Calu3 (cell line): ENCODE measurements around the gene CYP2B6. TPM values are rescaled to one million over a fixed set of nuclear protein-coding genes. Genes with fewer than 3 reads are reported as not detected.
A peak's percentile ranks its signal among the peaks of the same experiment; 100 is the strongest.
"Not testable (repeated sequence)": the region's sequence is repeated elsewhere in the genome, so short reads cannot be mapped to it uniquely, and the experiment has no call there.

ENCODE experiments used
- BruUV-seq: library from RNA; stranded (reverse); fragments of 400-500 nt; replicated peaks from 2 replicates; lab custom pipeline; 2021; lab: Mats Ljungman, UMichigan
- CTCF ChIA-PET: fragments of 300-600 bp; sonication (Branson Sonifier 250); formaldehyde crosslinking; loops from one replicate; lab custom pipeline; 2022; ENCODE audit warnings: antibody characterized with exemption; lab: Charles Lee
- DNase-seq: peaks from one replicate; pipeline ENCODE4 v3.0.0; 2022
- H3K27ac Mint-ChIP-seq: one replicate; pipeline ENCODE4 v1.8.0; 2022; ENCODE audit warnings: mixed read lengths; ENCODE audit not compliant: unreplicated experiment
- H3K27me3 Mint-ChIP-seq: one replicate; pipeline ENCODE4 v1.8.0; 2022; ENCODE audit warnings: mixed read lengths; ENCODE audit not compliant: unreplicated experiment
- H3K36me3 Mint-ChIP-seq: one replicate; pipeline ENCODE4 v1.8.0; 2022; ENCODE audit warnings: mild to moderate bottlenecking, moderate library complexity, mixed read lengths; ENCODE audit not compliant: insufficient read depth, unreplicated experiment
- H3K4me1 Mint-ChIP-seq: one replicate; pipeline ENCODE4 v1.8.0; 2022; ENCODE audit warnings: mild to moderate bottlenecking, low read depth, mixed read lengths; ENCODE audit not compliant: unreplicated experiment
- H3K4me3 Mint-ChIP-seq: one replicate; pipeline ENCODE4 v1.8.0; 2022; ENCODE audit warnings: mild to moderate bottlenecking, low read depth, moderate library complexity, mixed read lengths; ENCODE audit not compliant: unreplicated experiment
- H3K9me3 Mint-ChIP-seq: one replicate; pipeline ENCODE4 v1.8.0; 2022; ENCODE audit warnings: low read depth, mixed read lengths; ENCODE audit not compliant: unreplicated experiment
- CTCF ChIP-seq: fragments of 200-600 bp; IDR thresholded peaks from one replicate; pipeline ENCODE4 v1.8.0; 2022; ENCODE audit warnings: antibody characterized with exemption; ENCODE audit not compliant: unreplicated experiment
- intact Hi-C: fragments of 100-400 bp; cut with micrococcal nuclease; formaldehyde crosslinking; loops from one replicate; pipeline ENCODE4 v1.10.0; 2022; ENCODE audit not compliant: unreplicated experiment
- total RNA-seq: library from RNA; stranded (reverse); gene quantifications from 2 replicates; pipeline ENCODE4 v1.2.3, GENCODE V29; 2022

Gene CYP2B6
- total RNA-seq, 1 experiment from 2014 or later = 4.2 TPM

DNA sequence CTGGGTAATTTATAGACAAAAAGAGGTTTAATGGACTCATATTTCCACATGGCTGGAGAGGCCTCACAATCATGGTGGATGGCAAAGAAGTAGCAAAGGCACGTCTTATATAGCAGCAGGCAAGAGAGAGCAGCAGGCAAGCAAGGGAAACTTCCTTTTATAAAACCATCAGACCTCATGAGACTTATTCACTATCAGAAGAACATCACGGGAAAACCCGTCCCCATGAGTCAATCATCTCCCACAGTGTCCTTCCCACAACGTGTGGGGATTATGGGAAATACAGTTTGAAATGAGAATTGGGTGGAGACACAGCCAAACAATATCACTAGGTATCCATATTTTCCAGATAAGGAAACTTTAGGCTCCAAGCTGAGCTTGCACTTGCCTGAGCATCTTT lies 9.5 kb upstream of the CYP2B6 start:
- CTCF ChIA-PET = no interaction called here
- Mint-ChIP-seq H3K36me3 (no peaks in the 10 kb centered on the region), H3K4me3 (no peak overlapping the region), H3K4me1 (peaks cover 34% of the 10 kb centered on the region), H3K9me3 (no peaks in the 10 kb centered on the region), H3K27me3 (no peaks in the 10 kb centered on the region), H3K27ac (no peak overlapping the region)
- no peak for TF ChIP-seq CTCF
- no peak for DNase-seq
- intact Hi-C loops = no loop called here
- BruUV-seq = no TSS peak

DNA sequence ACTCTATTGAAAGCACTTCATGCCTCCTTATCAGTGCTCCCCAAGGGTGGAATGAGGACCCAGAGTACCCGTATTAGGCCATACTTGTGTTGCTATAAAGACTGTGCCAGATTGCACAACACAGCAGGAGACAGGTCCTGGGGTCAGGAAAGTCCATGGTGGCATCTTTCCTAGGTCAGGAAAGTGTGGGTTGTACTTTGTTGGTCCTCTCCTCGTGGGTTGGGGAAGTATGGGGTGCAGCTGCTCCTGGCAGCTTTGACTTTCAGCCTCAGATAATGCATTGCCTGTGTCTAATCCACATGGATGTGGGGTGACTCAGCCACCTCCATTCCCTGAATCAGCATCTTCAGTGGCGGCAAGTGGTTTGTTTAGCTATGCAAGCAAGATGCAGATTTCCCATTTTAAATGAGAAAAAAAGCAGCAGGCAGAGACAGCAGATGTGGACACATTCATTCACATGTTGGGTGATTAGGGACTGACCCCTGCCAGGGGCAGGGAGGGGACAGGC lies 8.4 kb upstream of the CYP2B6 start:
- CTCF ChIA-PET = interaction anchor here (1.3 kb wide), 1 partner anchor 9 kb away, joined by 4 read pairs; the partner anchor contains the start of gene CYP2B6
- Mint-ChIP-seq H3K27me3 (no peaks in the 10 kb centered on the region), H3K36me3 (no peaks in the 10 kb centered on the region), H3K9me3 (no peaks in the 10 kb centered on the region), H3K4me3 (no peak overlapping the region), H3K4me1 (peaks cover 34% of the 10 kb centered on the region), H3K27ac (no peak overlapping the region)
- no peak for DNase-seq
- no TSS peak for BruUV-seq
- no peak for TF ChIP-seq CTCF
- intact Hi-C loops = no loop called here

DNA sequence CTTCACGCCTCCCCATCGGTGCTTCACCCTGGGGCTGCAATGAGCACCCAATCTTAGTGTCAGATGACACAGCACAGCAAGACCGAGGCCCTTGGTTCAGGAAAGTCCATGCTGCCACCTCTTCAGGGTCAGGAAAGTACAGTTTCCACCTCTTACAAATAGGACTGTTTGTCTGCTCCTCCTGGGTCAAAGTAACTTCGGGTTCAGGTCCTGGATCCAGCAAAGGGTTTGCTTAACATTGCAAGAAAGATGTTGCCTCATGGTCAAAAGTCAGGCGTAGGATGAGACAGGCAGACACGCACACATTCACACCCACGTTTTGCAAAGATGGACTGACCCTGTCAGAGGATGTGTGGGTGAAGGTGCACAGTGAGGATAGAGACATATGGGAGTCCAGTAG lies 1.6 kb upstream of the CYP2B6 start:
- no peak overlapping the region for H3K4me3 Mint-ChIP-seq
- intact Hi-C loops = no loop called here
- peaks cover 33% of the 10 kb centered on the region for H3K4me1 Mint-ChIP-seq
- no peak for DNase-seq
- no peaks in the 10 kb centered on the region for H3K9me3 Mint-ChIP-seq
- TF ChIP-seq CTCF = no peak
- H3K27ac Mint-ChIP-seq = no peak overlapping the region
- CTCF ChIA-PET = no interaction called here
- no peaks in the 10 kb centered on the region for H3K36me3 Mint-ChIP-seq
- no TSS peak for BruUV-seq
- no peaks in the 10 kb centered on the region for H3K27me3 Mint-ChIP-seq

DNA sequence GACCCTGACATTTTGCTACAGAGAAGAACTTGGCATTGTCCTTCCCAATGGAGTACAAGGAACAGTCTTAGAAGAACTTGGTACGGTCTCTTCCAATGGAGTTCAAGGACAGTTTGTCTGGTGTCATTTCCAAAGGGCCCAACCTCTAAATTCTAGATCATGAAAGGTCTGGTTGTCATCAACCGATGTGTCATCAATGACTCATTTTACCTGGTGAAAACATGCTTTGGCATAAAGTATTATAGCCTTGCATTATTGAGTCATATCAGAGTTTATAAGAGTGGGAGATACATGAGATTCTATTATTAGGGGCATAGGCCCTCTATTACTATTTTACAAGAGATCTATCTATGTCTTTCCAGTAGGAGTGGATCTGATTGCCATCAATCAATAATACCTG lies 4.3 kb downstream of the CYP2B6 start:
- CTCF ChIA-PET = no interaction called here
- H3K4me1 Mint-ChIP-seq = peaks cover 56% of the 10 kb centered on the region
- H3K36me3 Mint-ChIP-seq = peaks cover 6% of the 10 kb centered on the region
- BruUV-seq = no TSS peak
- peak overlapping the region; percentile 24 for H3K27ac Mint-ChIP-seq
- no peaks in the 10 kb centered on the region for H3K9me3 Mint-ChIP-seq
- H3K27me3 Mint-ChIP-seq = no peaks in the 10 kb centered on the region
- H3K4me3 Mint-ChIP-seq = no peak overlapping the region
- no peak for DNase-seq
- TF ChIP-seq CTCF = no peak
- intact Hi-C loops = no loop called here

- H3K9me3 Mint-ChIP-seq, CTCF ChIA-PET, BruUV-seq, H3K4me3 Mint-ChIP-seq, H3K27me3 Mint-ChIP-seq, H3K27ac Mint-ChIP-seq, intact Hi-C loops, DNase-seq: not testable (repeated sequence)
- H3K36me3 Mint-ChIP-seq = peaks cover 20% of the 10 kb centered on the region
- peaks cover 58% of the 10 kb centered on the region for H3K4me1 Mint-ChIP-seq
These were observed 7.9 kb downstream of the CYP2B6 start for GRCh38 chr19:40999018-40999417.
